NCI-H2196 treated with DMSO at 0.1 percent for 48 hours (cell line): ENCODE measurements around the gene SPN.
"Not testable (repeated sequence)": the region's sequence is repeated elsewhere in the genome, so short reads cannot be mapped to it uniquely, and the experiment has no call there.

Experiments
- DNase-seq: peaks from one replicate; lab custom pipeline; 2025; ENCODE audit not compliant: unreplicated experiment; lab: John Stamatoyannopoulos, UW

SPN gene

GRCh38 chr16:29663016-29663806 lies at the start of gene SPN:
Gene SPN (plus strand): TSS chr16:29663247. CDS start chr16:29663729, 482 bp downstream.
- no peak for DNase-seq

GRCh38 chr16:29613307-29614057 lies 49.6 kb upstream of the SPN start:
- peak; percentile 70 for DNase-seq

GRCh38 chr16:29614691-29615314 lies 48.2 kb upstream of the SPN start:
- DNase-seq: not testable (repeated sequence)

- DNase-seq: not testable (repeated sequence)
These were observed 46.9 kb upstream of the SPN start for GRCh38 chr16:29616127-29616526.

GRCh38 chr16:29620591-29620990 lies 42.5 kb upstream of the SPN start:
- DNase-seq: not testable (repeated sequence)

- not testable (repeated sequence) for DNase-seq
These were observed 40.3 kb upstream of the SPN start for GRCh38 chr16:29622738-29623137.

- not testable (repeated sequence) for DNase-seq
These were observed 39.8 kb upstream of the SPN start for GRCh38 chr16:29623253-29623652.

GRCh38 chr16:29625114-29625513 lies 37.9 kb upstream of the SPN start:
- not testable (repeated sequence) for DNase-seq

- DNase-seq: not testable (repeated sequence)
These were observed 36.2 kb upstream of the SPN start for GRCh38 chr16:29626778-29627331.

- not testable (repeated sequence) for DNase-seq
These were observed 35.4 kb upstream of the SPN start for GRCh38 chr16:29627661-29628075.

GRCh38 chr16:29628707-29629106 lies 34.3 kb upstream of the SPN start:
- DNase-seq: not testable (repeated sequence)

- DNase-seq: not testable (repeated sequence)
These were observed 33.7 kb upstream of the SPN start for GRCh38 chr16:29629318-29629717.

GRCh38 chr16:29631658-29632057 lies 31.4 kb upstream of the SPN start:
- DNase-seq: not testable (repeated sequence)

- DNase-seq: not testable (repeated sequence)
These were observed 27.1 kb upstream of the SPN start for GRCh38 chr16:29635902-29636301.

GRCh38 chr16:29636368-29636767 lies 26.7 kb upstream of the SPN start:
- not testable (repeated sequence) for DNase-seq

GRCh38 chr16:29638751-29639150 lies 24.3 kb upstream of the SPN start:
- not testable (repeated sequence) for DNase-seq

- DNase-seq: no peak
These were observed 21.5 kb upstream of the SPN start for GRCh38 chr16:29641561-29641960.

GRCh38 chr16:29643596-29643995 lies 19.5 kb upstream of the SPN start:
- DNase-seq: no peak

- no peak for DNase-seq
These were observed 18.6 kb upstream of the SPN start for GRCh38 chr16:29644338-29644857.

- DNase-seq: no peak
These were observed 17.9 kb upstream of the SPN start for GRCh38 chr16:29644973-29645693.
